Mesenchymal stem cell (in vitro differentiated cells and primary cell): ENCODE results near the gene CIT.

ENCODE experiments used
- DNase-seq: peaks from one replicate; pipeline ENCODE4 v3.0.0-alpha.2; 2013
- H2AFZ ChIP-seq: one replicate; pipeline ENCODE4 v1.6.1; 2013; ENCODE audit warnings: low read depth, mild to moderate bottlenecking, control low read depth, inconsistent platforms, low read length, moderate library complexity
- H2AK5ac ChIP-seq: 2 replicates; pipeline ENCODE4 v1.6.1; 2013; ENCODE audit warnings: low read length, moderate library complexity, mild to moderate bottlenecking, inconsistent platforms; ENCODE audit not compliant: severe bottlenecking
- H2BK120ac ChIP-seq: one replicate; pipeline ENCODE4 v1.6.1; 2013; ENCODE audit warnings: low read depth, mild to moderate bottlenecking, inconsistent platforms, low read length, moderate library complexity
- H2BK12ac ChIP-seq, 2 experiments: one replicate each; pipeline ENCODE4 v1.6.1; 2013; ENCODE audit warnings: inconsistent platforms in 2 of 2, low read length in 2 of 2, mild to moderate bottlenecking in 2 of 2, moderate library complexity in 2 of 2, control low read depth in 1 of 2
- H2BK15ac ChIP-seq: one replicate; pipeline ENCODE4 v1.6.1; 2013; ENCODE audit warnings: mild to moderate bottlenecking, low read depth, inconsistent platforms; ENCODE audit not compliant: poor library complexity, severe bottlenecking
- H2BK5ac ChIP-seq: 2 replicates; pipeline ENCODE4 v1.6.1; 2013; ENCODE audit warnings: low read depth, mild to moderate bottlenecking, low read length, control low read depth, inconsistent platforms; ENCODE audit not compliant: poor library complexity, severe bottlenecking
- H3K14ac ChIP-seq, 2 experiments: one replicate each; pipeline ENCODE4 v1.6.1; 2013; ENCODE audit warnings: inconsistent platforms in 2 of 2, low read length in 2 of 2, control low read depth in 1 of 2, mild to moderate bottlenecking in 1 of 2, moderate library complexity in 1 of 2
- H3K18ac ChIP-seq, 2 experiments: one replicate each; pipeline ENCODE4 v1.6.1; 2013; ENCODE audit warnings: inconsistent platforms in 2 of 2, low read length in 2 of 2, control low read depth in 1 of 2, low read depth in 1 of 2, mild to moderate bottlenecking in 1 of 2
- H3K23ac ChIP-seq, 2 experiments: one replicate each; pipeline ENCODE4 v1.6.1; 2013; ENCODE audit warnings: inconsistent platforms in 2 of 2, low read length in 2 of 2, mild to moderate bottlenecking in 2 of 2, moderate library complexity in 2 of 2, control low read depth in 1 of 2
- H3K27ac ChIP-seq: 2 replicates; pipeline ENCODE4 v1.5.1; 2013; ENCODE audit warnings: mild to moderate bottlenecking, moderate library complexity, low read length, control low read depth, inconsistent platforms; ENCODE audit not compliant: poor library complexity, severe bottlenecking
- H3K27me3 ChIP-seq, 2 experiments: 2 replicates each; pipeline versions ENCODE4 v1.6.1 to v1.7.0; 2013; ENCODE audit warnings: low read length in 2 of 2, mild to moderate bottlenecking in 2 of 2, moderate library complexity in 2 of 2, control low read depth in 1 of 2, inconsistent platforms in 1 of 2; ENCODE audit not compliant: control insufficient read depth in 1 of 2, insufficient read depth in 1 of 2
- H3K36me3 ChIP-seq, 2 experiments: 2 replicates each; pipeline versions ENCODE4 v1.6.1 to v1.7.0; 2013; ENCODE audit warnings: low read length in 2 of 2, control low read depth in 1 of 2, inconsistent platforms in 1 of 2, low read depth in 1 of 2, mild to moderate bottlenecking in 1 of 2; ENCODE audit not compliant: insufficient read depth in 2 of 2, control insufficient read depth in 1 of 2
- H3K4ac ChIP-seq, 2 experiments: one replicate each; pipeline ENCODE4 v1.6.1; 2013; ENCODE audit warnings: inconsistent platforms in 2 of 2, low read length in 2 of 2, mild to moderate bottlenecking in 2 of 2, moderate library complexity in 2 of 2, control low read depth in 1 of 2, low read depth in 1 of 2
- H3K4me1 ChIP-seq: 2 replicates; pipeline ENCODE4 v1.6.1; 2013; ENCODE audit warnings: low read depth, low read length, control low read depth; ENCODE audit not compliant: control insufficient read depth, insufficient read depth
- H3K4me2 ChIP-seq: 2 replicates; pipeline ENCODE4 v1.6.1; 2013; ENCODE audit warnings: low read length, mild to moderate bottlenecking, inconsistent platforms; ENCODE audit not compliant: poor library complexity, severe bottlenecking
- H3K4me3 ChIP-seq, 2 experiments: 2 replicates each; pipeline versions ENCODE4 v1.5.1 to v1.7.0; 2013; ENCODE audit warnings: low read length in 2 of 2, mild to moderate bottlenecking in 2 of 2, control low read depth in 1 of 2, low read depth in 1 of 2; ENCODE audit not compliant: insufficient read depth in 1 of 2
- H3K79me1 ChIP-seq: replicated peaks from 2 replicates; pipeline ENCODE4 v1.6.1; 2013; ENCODE audit warnings: mild to moderate bottlenecking, control low read depth, low read length, inconsistent platforms; ENCODE audit not compliant: poor library complexity, severe bottlenecking
- H3K9ac ChIP-seq: 2 replicates; pipeline ENCODE4 v1.7.0; 2013; ENCODE audit warnings: mild to moderate bottlenecking, low read length, moderate library complexity
- H3K9me3 ChIP-seq: 2 replicates; pipeline ENCODE4 v1.7.0; 2013; ENCODE audit warnings: mild to moderate bottlenecking, low read length; ENCODE audit not compliant: control insufficient read depth
- H4K8ac ChIP-seq: one replicate; pipeline ENCODE4 v1.6.1; 2013; ENCODE audit warnings: inconsistent platforms, mild to moderate bottlenecking, low read length, moderate library complexity
- H4K91ac ChIP-seq: one replicate; pipeline ENCODE4 v1.6.1; 2013; ENCODE audit warnings: mild to moderate bottlenecking, low read length, inconsistent platforms
- WGBS: methylation state at CpG from one replicate; pipeline ENCODE4 v1.1.7; 2013; ENCODE audit warnings: mixed read lengths; 5-methylcytosine and 5-hydroxymethylcytosine counted together

The CIT gene

GRCh38 chr12:119727600-119728443 is 149.3 kb downstream of the CIT start:
- no peaks in the 10 kb centered on the region for H3K27me3 ChIP-seq
- no peak overlapping the region for H3K14ac ChIP-seq
- no peaks in the 10 kb centered on the region for H3K4me1 ChIP-seq
- no peak overlapping the region for H3K4me3 ChIP-seq
- no peak overlapping the region for H3K9ac ChIP-seq
- H2BK12ac ChIP-seq = no peak overlapping the region
- H4K8ac ChIP-seq = no peak overlapping the region
- no peak overlapping the region for H3K4ac ChIP-seq
- no peak overlapping the region for H2AK5ac ChIP-seq
- no peak overlapping the region for H2BK120ac ChIP-seq
- H3K23ac ChIP-seq = no peak overlapping the region
- peaks cover 3% of the 10 kb centered on the region for H3K79me1 ChIP-seq
- H3K27ac ChIP-seq = no peak overlapping the region
- 100% methylated on average over 3 of the region's 3 CpGs for WGBS
- no peak for DNase-seq
- no peak overlapping the region for H4K91ac ChIP-seq
- H3K18ac ChIP-seq = no peak overlapping the region
- no peak overlapping the region for H2BK5ac ChIP-seq
- no peak overlapping the region for H2BK15ac ChIP-seq
- H3K4me2 ChIP-seq = no peak overlapping the region
- H2AFZ ChIP-seq = no peak overlapping the region
- H3K9me3 ChIP-seq = no peaks in the 10 kb centered on the region
- H3K36me3 ChIP-seq = peaks cover 0 to 31% of the 10 kb centered on the region in 2 experiments

- no peaks in the 10 kb centered on the region for H3K9me3 ChIP-seq
- H3K9ac ChIP-seq = no peak overlapping the region
- H3K4me2 ChIP-seq = no peak overlapping the region
- H4K91ac ChIP-seq = no peak overlapping the region
- H3K27ac ChIP-seq = no peak overlapping the region
- H3K79me1 ChIP-seq = peaks cover 3% of the 10 kb centered on the region
- no peaks in the 10 kb centered on the region for H3K4me1 ChIP-seq
- no peak for DNase-seq
- no peak overlapping the region for H2BK5ac ChIP-seq
- 100% methylated on average over 4 of the region's 4 CpGs for WGBS
- H3K23ac ChIP-seq = no peak overlapping the region
- H3K4ac ChIP-seq = no peak overlapping the region
- H3K18ac ChIP-seq = no peak overlapping the region
- no peak overlapping the region for H2AK5ac ChIP-seq
- H2BK120ac ChIP-seq = no peak overlapping the region
- no peak overlapping the region for H2BK15ac ChIP-seq
- H4K8ac ChIP-seq = no peak overlapping the region
- no peak overlapping the region for H3K4me3 ChIP-seq
- no peaks in the 10 kb centered on the region for H3K27me3 ChIP-seq
- no peak overlapping the region for H2BK12ac ChIP-seq
- H3K36me3 ChIP-seq = peaks cover 0 to 30% of the 10 kb centered on the region in 2 experiments
- H3K14ac ChIP-seq = no peak overlapping the region
- no peak overlapping the region for H2AFZ ChIP-seq
Measured at GRCh38 chr12:119725523-119725922, 151.6 kb downstream of the CIT start.

GRCh38 chr12:119721306-119721705 is 155.8 kb downstream of the CIT start:
- peaks cover 3 to 31% of the 10 kb centered on the region in 2 experiments for H3K36me3 ChIP-seq
- no peak overlapping the region for H3K4me3 ChIP-seq
- no peak overlapping the region for H3K18ac ChIP-seq
- peaks cover 3% of the 10 kb centered on the region for H3K79me1 ChIP-seq
- H2AFZ ChIP-seq = no peak overlapping the region
- H2BK12ac ChIP-seq = no peak overlapping the region
- no peak overlapping the region for H2BK120ac ChIP-seq
- no peaks in the 10 kb centered on the region for H3K27me3 ChIP-seq
- H4K91ac ChIP-seq = no peak overlapping the region
- H3K9me3 ChIP-seq = no peaks in the 10 kb centered on the region
- H4K8ac ChIP-seq = no peak overlapping the region
- H3K14ac ChIP-seq = no peak overlapping the region
- H3K4me2 ChIP-seq = no peak overlapping the region
- no peak overlapping the region for H2BK15ac ChIP-seq
- no peak overlapping the region for H3K27ac ChIP-seq
- no peak overlapping the region for H3K9ac ChIP-seq
- no peak for DNase-seq
- no peak overlapping the region for H3K4ac ChIP-seq
- no peak overlapping the region for H3K23ac ChIP-seq
- no peak overlapping the region for H2AK5ac ChIP-seq
- H2BK5ac ChIP-seq = no peak overlapping the region
- WGBS = 99% methylated on average over 4 of the region's 4 CpGs
- H3K4me1 ChIP-seq = no peaks in the 10 kb centered on the region

- Histone ChIP-seq H3K18ac (no peak overlapping the region), H3K4me3 (no peak overlapping the region), H3K27me3 (no peaks in the 10 kb centered on the region), H3K4me2 (no peak overlapping the region), H2BK120ac (no peak overlapping the region), H2BK12ac (no peak overlapping the region), H2AK5ac (no peak overlapping the region), H3K9me3 (no peaks in the 10 kb centered on the region), H2BK5ac (no peak overlapping the region), H2BK15ac (no peak overlapping the region), H3K23ac (no peak overlapping the region), H3K9ac (no peak overlapping the region), H3K4ac (no peak overlapping the region), H3K14ac (no peak overlapping the region), H4K8ac (no peak overlapping the region), H3K4me1 (no peaks in the 10 kb centered on the region), H3K36me3 (peaks cover 3 to 36% of the 10 kb centered on the region in 2 experiments), H4K91ac (no peak overlapping the region), H2AFZ (no peak overlapping the region), H3K27ac (no peak overlapping the region), H3K79me1 (peaks cover under 1% of the 10 kb centered on the region)
- DNase-seq = no peak
Measured at GRCh38 chr12:119720349-119720748, 156.8 kb downstream of the CIT start.
